Measurements from ENCODE around the gene KLC4.

Gene KLC4

DNA sequence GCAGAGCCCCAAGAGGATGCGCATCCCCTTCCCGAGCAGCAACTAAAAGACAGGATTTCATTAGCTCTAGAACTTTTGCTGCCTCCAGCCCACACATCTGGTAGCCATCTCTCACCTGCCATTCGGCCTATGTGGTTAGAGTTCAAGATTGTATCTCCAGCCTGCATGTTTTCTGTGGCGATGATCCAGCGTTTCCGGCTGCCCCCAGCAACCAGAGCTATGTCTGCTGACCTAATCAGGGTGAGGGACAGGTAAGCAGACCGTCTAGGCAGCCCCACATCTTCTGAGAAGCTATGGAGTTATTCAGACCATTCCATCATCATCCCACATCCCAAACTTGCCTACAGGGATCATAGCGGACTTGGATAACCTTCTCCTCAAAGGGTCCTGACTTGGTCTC lies 3.5 kb upstream of the KLC4 start:
- DNase-seq: no peak
- H3K27ac ChIP-seq (ENCODE audit: low read length): no peak overlapping the region
- H3K4me2 ChIP-seq (ENCODE audit: insufficient read depth, low read length): no peak overlapping the region
- H3K79me2 ChIP-seq (ENCODE audit: insufficient read depth, low read length): peaks cover 48% of the 10 kb centered on the region
- H4K20me1 ChIP-seq (ENCODE audit: insufficient read depth, low read length): 0 out of 2 replicates have a peak, but pooled peaks cover 2% of the 10 kb centered on the region
- peaks cover 60% of the 10 kb centered on the region for H3K4me1 ChIP-seq (ENCODE audit: insufficient read depth, low read length)
- H3K36me3 ChIP-seq (ENCODE audit: insufficient read depth, low read length): peaks cover 22% of the 10 kb centered on the region
- H2AFZ ChIP-seq (ENCODE audit: low read depth, low read length): no peak overlapping the region
- ATAC-seq (ENCODE audit: insufficient read depth, low read depth): no peak
- no peak overlapping the region for H3K9ac ChIP-seq (ENCODE audit: low read depth, low read length)
- H3K9me3 ChIP-seq (ENCODE audit: insufficient read depth, low read length, severe bottlenecking): no peaks in the 10 kb centered on the region
- no peak overlapping the region for H3K4me3 ChIP-seq (ENCODE audit: low read depth in 1 of 2, low read length in 2 of 2)
- no peak for TF ChIP-seq EZH2 (IDR thresholded peaks at IDR 0.05; ENCODE audit: borderline replicate concordance, low read depth, low read length, severe bottlenecking)
- no peaks in the 10 kb centered on the region for H3K27me3 ChIP-seq (ENCODE audit: insufficient read depth, low read length, poor library complexity)

- peak overlapping the region; percentile 65 for H3K9ac ChIP-seq (ENCODE audit: low read depth, low read length)
- peak overlapping the region; percentile 73 for H3K27ac ChIP-seq (ENCODE audit: low read length)
- ATAC-seq (ENCODE audit: insufficient read depth, low read depth) (no peak), DNase-seq (no peak)
- peaks cover 33% of the 10 kb centered on the region for H3K79me2 ChIP-seq (ENCODE audit: insufficient read depth, low read length)
- no peaks in the 10 kb centered on the region for H3K9me3 ChIP-seq (ENCODE audit: insufficient read depth, low read length, severe bottlenecking)
- H3K27me3 ChIP-seq (ENCODE audit: insufficient read depth, low read length, poor library complexity): no peaks in the 10 kb centered on the region
- H3K4me2 ChIP-seq (ENCODE audit: insufficient read depth, low read length): peak overlapping the region; percentile 95
- H4K20me1 ChIP-seq (ENCODE audit: insufficient read depth, low read length): 0 out of 2 replicates have a peak, but pooled peaks cover 2% of the 10 kb centered on the region
- peaks cover 40% of the 10 kb centered on the region for H3K4me1 ChIP-seq (ENCODE audit: insufficient read depth, low read length)
- H3K4me3 ChIP-seq (ENCODE audit: low read depth in 1 of 2, low read length in 2 of 2): peak overlapping the region; percentile 56 to 78
- peaks cover 22% of the 10 kb centered on the region for H3K36me3 ChIP-seq (ENCODE audit: insufficient read depth, low read length)
- H2AFZ ChIP-seq (ENCODE audit: low read depth, low read length): peak overlapping the region; percentile 80; the same call in 1 of the 2 replicates
- TF ChIP-seq CTCF (IDR thresholded peaks at IDR 0.05; ENCODE audit: borderline replicate concordance, extremely low read depth, low read length, poor library complexity, severe bottlenecking) (no peak), EZH2 (IDR thresholded peaks at IDR 0.05; ENCODE audit: borderline replicate concordance, low read depth, low read length, severe bottlenecking) (no peak)
These were observed 900 bp upstream of the KLC4 start for GRCh38 chr6:43058531-43058930.

DNA sequence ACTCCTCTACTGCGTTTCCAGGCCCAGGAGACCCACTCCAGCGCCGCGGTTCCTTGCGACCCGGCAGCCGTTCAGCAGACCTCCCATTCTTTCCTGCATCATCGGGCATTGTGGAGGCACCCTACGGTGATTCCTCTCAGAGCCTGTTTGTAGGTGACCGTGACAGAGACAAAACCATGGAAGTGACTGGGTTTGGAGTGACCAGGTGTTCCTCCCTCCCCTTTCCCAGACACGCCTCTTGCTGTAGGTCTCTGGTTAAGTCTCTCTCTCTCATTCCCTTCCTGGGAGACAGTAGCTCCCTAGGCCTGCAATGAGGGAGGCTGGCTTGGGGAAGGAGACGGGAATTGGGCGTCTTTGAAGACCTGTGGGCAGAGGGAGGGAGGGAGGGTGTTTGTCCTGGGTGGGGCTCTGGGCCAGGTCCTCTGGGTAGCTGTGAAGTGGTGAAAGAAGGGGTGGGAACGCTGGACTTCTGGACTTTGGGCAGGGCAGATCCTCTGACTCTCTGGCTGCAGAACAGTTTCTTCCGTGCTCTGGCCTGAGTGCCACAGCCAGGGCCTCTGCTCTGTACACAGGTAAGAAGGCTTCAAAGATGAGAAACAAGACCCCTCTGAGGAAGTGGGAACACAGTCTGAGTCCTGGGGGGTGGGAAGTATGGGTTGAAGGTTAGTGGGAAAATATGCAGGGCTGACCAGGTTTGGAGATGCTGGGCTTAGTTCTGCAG lies 763 bp downstream of the KLC4 start:
- Histone ChIP-seq H3K4me1 (ENCODE audit: insufficient read depth, low read length) (peaks cover 30% of the 10 kb centered on the region), H4K20me1 (ENCODE audit: insufficient read depth, low read length) (0 out of 2 replicates have a peak, but pooled peaks cover 2% of the 10 kb centered on the region), H3K4me2 (ENCODE audit: insufficient read depth, low read length) (peak overlapping the region; percentile 95), H3K9ac (ENCODE audit: low read depth, low read length) (peak overlapping the region; percentile 65), H3K36me3 (ENCODE audit: insufficient read depth, low read length) (peaks cover 22% of the 10 kb centered on the region), H3K4me3 (ENCODE audit: low read depth in 1 of 2, low read length in 2 of 2) (peak overlapping the region; percentile 56 to 78; a peak in 3 of 4 replicates), H3K79me2 (ENCODE audit: insufficient read depth, low read length) (peaks cover 29% of the 10 kb centered on the region), H3K27ac (ENCODE audit: low read length) (peak overlapping the region; percentile 86), H3K9me3 (ENCODE audit: insufficient read depth, low read length, severe bottlenecking) (no peaks in the 10 kb centered on the region), H2AFZ (ENCODE audit: low read depth, low read length) (peak overlapping the region; percentile 85), H3K27me3 (ENCODE audit: insufficient read depth, low read length, poor library complexity) (no peaks in the 10 kb centered on the region)
- no peak for ATAC-seq (ENCODE audit: insufficient read depth, low read depth)
- no peak for DNase-seq
- TF ChIP-seq CTCF (IDR thresholded peaks at IDR 0.05; ENCODE audit: borderline replicate concordance, extremely low read depth, low read length, poor library complexity, severe bottlenecking) (no peak), EZH2 (IDR thresholded peaks at IDR 0.05; ENCODE audit: borderline replicate concordance, low read depth, low read length, severe bottlenecking) (no peak)
